LNCAP (cell line): Measurements from ENCODE around the gene MRTFB.

ENCODE experiments used
- CTCF ChIP-seq: fragments of 450-650 bp; IDR thresholded peaks from 2 replicates; pipeline ENCODE4 v1.5.1; 2017; ENCODE audit warnings: mild to moderate bottlenecking

Gene MRTFB

GRCh38 chr16:14109782-14110727 is 38.9 kb downstream of the MRTFB start:
- no peak for TF ChIP-seq CTCF

- TF ChIP-seq CTCF: no peak
These were observed 39.7 kb downstream of the MRTFB start for GRCh38 chr16:14110728-14111251.

- no peak for TF ChIP-seq CTCF
These were observed 40.8 kb downstream of the MRTFB start for GRCh38 chr16:14111713-14112538.

GRCh38 chr16:14112539-14112856 is 41.4 kb downstream of the MRTFB start:
- no peak for TF ChIP-seq CTCF

GRCh38 chr16:14113344-14113743 is 42.2 kb downstream of the MRTFB start:
- TF ChIP-seq CTCF: no peak

GRCh38 chr16:14117051-14117450 is 45.9 kb downstream of the MRTFB start:
- TF ChIP-seq CTCF: no peak

GRCh38 chr16:14119799-14120198 is 48.7 kb downstream of the MRTFB start:
- TF ChIP-seq CTCF: no peak
